ENCODE measurements around the gene UBE2H.
"Not testable (repeated sequence)": the region's sequence is repeated elsewhere in the genome, so short reads cannot be mapped to it uniquely, and the experiment has no call there.

Gene UBE2H

GRCh38 chr7:129986600-129986999 is 33.8 kb upstream of the UBE2H start:
- TF ChIP-seq CTCF (IDR thresholded peaks at IDR 0.05; ENCODE audit: borderline replicate concordance, insufficient read depth, low read depth, low read length): no peak
- no peak overlapping the region for H3K4me3 ChIP-seq (ENCODE audit: low read depth, low read length)

- H3K4me3 ChIP-seq (ENCODE audit: low read depth, low read length): no peak overlapping the region
- TF ChIP-seq CTCF (IDR thresholded peaks at IDR 0.05; ENCODE audit: borderline replicate concordance, insufficient read depth, low read depth, low read length): no peak
These were observed 27.9 kb upstream of the UBE2H start for GRCh38 chr7:129980667-129981066.

- H3K4me3 ChIP-seq (ENCODE audit: low read depth, low read length): no peak overlapping the region
- TF ChIP-seq CTCF (IDR thresholded peaks at IDR 0.05; ENCODE audit: borderline replicate concordance, insufficient read depth, low read depth, low read length): no peak
These were observed 22.5 kb upstream of the UBE2H start for GRCh38 chr7:129975309-129975708.

- no peak overlapping the region for H3K4me3 ChIP-seq (ENCODE audit: low read depth, low read length)
- TF ChIP-seq CTCF (IDR thresholded peaks at IDR 0.05; ENCODE audit: borderline replicate concordance, insufficient read depth, low read depth, low read length): no peak
These were observed 18.1 kb upstream of the UBE2H start for GRCh38 chr7:129970816-129971215.

- no peak overlapping the region for H3K4me3 ChIP-seq (ENCODE audit: low read depth, low read length)
- TF ChIP-seq CTCF (IDR thresholded peaks at IDR 0.05; ENCODE audit: borderline replicate concordance, insufficient read depth, low read depth, low read length): no peak
These were observed 17.2 kb upstream of the UBE2H start for GRCh38 chr7:129969881-129970446.

GRCh38 chr7:129968592-129969383 is 16.0 kb upstream of the UBE2H start:
- TF ChIP-seq CTCF (IDR thresholded peaks at IDR 0.05; ENCODE audit: borderline replicate concordance, insufficient read depth, low read depth, low read length): no peak
- no peak overlapping the region for H3K4me3 ChIP-seq (ENCODE audit: low read depth, low read length)

- not testable (repeated sequence) for H3K4me3 ChIP-seq (ENCODE audit: low read depth, low read length)
These were observed 7.4 kb upstream of the UBE2H start for GRCh38 chr7:129960204-129960475.
